HG03439 (cell line): Measurements from ENCODE around the gene ZNG1F.
"Not testable (repeated sequence)": the region's sequence is repeated elsewhere in the genome, so short reads cannot be mapped to it uniquely, and the experiment has no call there.

Experiments used
- ATAC-seq: cut with Tn5 transposase; IDR thresholded peaks from one replicate; pipeline ENCODE4 v1.9.1; 2021; ENCODE audit warnings: mild to moderate bottlenecking, moderate library complexity; ENCODE audit not compliant: unreplicated experiment

The ZNG1F gene

GRCh38 chr9:41189217-41189616, at the start of gene ZNG1F:
TSS of gene ZNG1F (minus strand) at chr9:41189317. CDS start at chr9:41189258, 59 bp downstream.
- not testable (repeated sequence) for ATAC-seq

- ATAC-seq: not testable (repeated sequence)
Observed at GRCh38 chr9:41237110-41237749, 48.1 kb upstream of the ZNG1F start.

- not testable (repeated sequence) for ATAC-seq
Observed at GRCh38 chr9:41236486-41237109, 47.5 kb upstream of the ZNG1F start.

GRCh38 chr9:41234811-41235805, 46.0 kb upstream of the ZNG1F start:
- ATAC-seq: peak; percentile 100

GRCh38 chr9:41234221-41234620, 45.1 kb upstream of the ZNG1F start:
- peak; percentile 31 for ATAC-seq

- ATAC-seq: not testable (repeated sequence)
Observed at GRCh38 chr9:41232326-41232725, 43.2 kb upstream of the ZNG1F start.

GRCh38 chr9:41230418-41230817, 41.3 kb upstream of the ZNG1F start:
- ATAC-seq: not testable (repeated sequence)

GRCh38 chr9:41229408-41230401, 40.6 kb upstream of the ZNG1F start:
- ATAC-seq: no peak

GRCh38 chr9:41219831-41220230, 30.7 kb upstream of the ZNG1F start:
- not testable (repeated sequence) for ATAC-seq

GRCh38 chr9:41188439-41188838, 678 bp downstream of the ZNG1F start:
- not testable (repeated sequence) for ATAC-seq

- ATAC-seq: not testable (repeated sequence)
Observed at GRCh38 chr9:41174994-41175393, 14.1 kb downstream of the ZNG1F start.

GRCh38 chr9:41150116-41150515, 39.0 kb downstream of the ZNG1F start:
- not testable (repeated sequence) for ATAC-seq

GRCh38 chr9:41141878-41142277, 47.2 kb downstream of the ZNG1F start:
- ATAC-seq: not testable (repeated sequence)

- ATAC-seq: not testable (repeated sequence)
Observed at GRCh38 chr9:41128581-41128980, 60.5 kb downstream of the ZNG1F start, which contains the start of gene FOXD4L6. TSS of gene FOXD4L6 (minus strand) at chr9:41128681. CDS start at chr9:41128383, 298 bp downstream.

GRCh38 chr9:41126746-41127446, 62.2 kb downstream of the ZNG1F start:
- ATAC-seq: not testable (repeated sequence)

GRCh38 chr9:41125936-41126335, 63.2 kb downstream of the ZNG1F start:
- ATAC-seq: not testable (repeated sequence)

GRCh38 chr9:41125109-41125658, 63.9 kb downstream of the ZNG1F start:
- ATAC-seq: not testable (repeated sequence)

GRCh38 chr9:41124250-41125108, 64.6 kb downstream of the ZNG1F start:
- ATAC-seq: not testable (repeated sequence)
